Neural crest cell (in vitro differentiated cells): ENCODE data around the gene RAB8B. TPM values are rescaled to one million over a fixed set of nuclear protein-coding genes. Genes with fewer than 3 reads are reported as not detected.

Source experiments
- DNase-seq: peaks from one replicate; pipeline ENCODE4 v3.0.0; 2021; ENCODE audit warnings: low read depth, mixed read lengths, low spot score
- H3K27ac Mint-ChIP-seq: one replicate; pipeline ENCODE4 v1.8.0; 2021; ENCODE audit warnings: mild to moderate bottlenecking, mixed read lengths; ENCODE audit not compliant: unreplicated experiment
- H3K27me3 Mint-ChIP-seq: 2 replicates; pipeline ENCODE4 v1.8.0; 2021; ENCODE audit warnings: low read depth, mild to moderate bottlenecking, mixed read lengths
- H3K36me3 Mint-ChIP-seq: 2 replicates; pipeline ENCODE4 v1.8.0; 2021; ENCODE audit warnings: low read depth, mild to moderate bottlenecking, mixed read lengths
- H3K4me1 Mint-ChIP-seq: 2 replicates; pipeline ENCODE4 v1.8.0; 2021; ENCODE audit warnings: mixed read lengths
- H3K4me3 Mint-ChIP-seq: one replicate; pipeline ENCODE4 v1.8.0; 2021; ENCODE audit warnings: mild to moderate bottlenecking, mixed read lengths
- H3K9me3 Mint-ChIP-seq: 2 replicates; pipeline ENCODE4 v1.8.0; 2021; ENCODE audit warnings: mixed read lengths
- CTCF ChIP-seq: fragments of 200-600 bp; sonication (generic); conservative IDR thresholded peaks from 2 replicates; pipeline ENCODE4 v1.5.0; 2021; ENCODE audit warnings: antibody characterized with exemption, mild to moderate bottlenecking
- total RNA-seq: library from RNA; stranded (reverse); gene quantifications from 2 replicates; pipeline ENCODE4 v1.2.1, GENCODE V29; 2021

RAB8B gene
- total RNA-seq, 1 donor from 2014 or later = 51.0 TPM

GRCh38 chr15:63313825-63314224 lies 124.4 kb downstream of the RAB8B start:
- H3K4me3 Mint-ChIP-seq = no peak overlapping the region

GRCh38 chr15:63314409-63314808 lies 125.0 kb downstream of the RAB8B start:
- no peak overlapping the region for H3K27ac Mint-ChIP-seq
- no peaks in the 10 kb centered on the region for H3K9me3 Mint-ChIP-seq
- peaks cover 16% of the 10 kb centered on the region for H3K4me1 Mint-ChIP-seq

More at GRCh38 chr15:63313825-63314224, 124.4 kb downstream of the RAB8B start:
- H3K4me1 Mint-ChIP-seq = peaks cover 21% of the 10 kb centered on the region
- H3K9me3 Mint-ChIP-seq = no peaks in the 10 kb centered on the region
- H3K36me3 Mint-ChIP-seq = no peaks in the 10 kb centered on the region
- no peak for TF ChIP-seq CTCF
- H3K27me3 Mint-ChIP-seq = no peaks in the 10 kb centered on the region
- DNase-seq = no peak
- no peak overlapping the region for H3K27ac Mint-ChIP-seq

More at GRCh38 chr15:63314409-63314808, 125.0 kb downstream of the RAB8B start:
- H3K36me3 Mint-ChIP-seq = no peaks in the 10 kb centered on the region
- no peak for TF ChIP-seq CTCF
- DNase-seq = no peak
- no peak overlapping the region for H3K4me3 Mint-ChIP-seq
- no peaks in the 10 kb centered on the region for H3K27me3 Mint-ChIP-seq

Other genes starting within 250 kb of the RAB8B start
- 67.5 and 71.0 TPM in 2 replicates for gene TPM1, start 146.9 kb upstream of the RAB8B start, total RNA-seq
- gene LACTB, start 67.7 kb upstream of the RAB8B start, total RNA-seq = 7.0 and 8.5 TPM in 2 replicates
- gene RPS27L, start 32.1 kb upstream of the RAB8B start, total RNA-seq = 85.2 and 86.6 TPM in 2 replicates
- gene APH1B, start 88.0 kb downstream of the RAB8B start, total RNA-seq = 18.1 and 18.5 TPM in 2 replicates
- gene CA12, start 192.2 kb downstream of the RAB8B start, total RNA-seq = 1.1 TPM in 2 replicates